ENCODE results near the gene ZNF90. TPM values are rescaled to one million over a fixed set of nuclear protein-coding genes. Genes with fewer than 3 reads are reported as not detected.
A peak's percentile ranks its signal among the peaks of the same experiment; 100 is the strongest.
"Not testable (repeated sequence)": the region's sequence is repeated elsewhere in the genome, so short reads cannot be mapped to it uniquely, and the experiment has no call there.

The ZNF90 gene
- polyA plus RNA-seq, 1 donor, result 36.1 TPM

DNA sequence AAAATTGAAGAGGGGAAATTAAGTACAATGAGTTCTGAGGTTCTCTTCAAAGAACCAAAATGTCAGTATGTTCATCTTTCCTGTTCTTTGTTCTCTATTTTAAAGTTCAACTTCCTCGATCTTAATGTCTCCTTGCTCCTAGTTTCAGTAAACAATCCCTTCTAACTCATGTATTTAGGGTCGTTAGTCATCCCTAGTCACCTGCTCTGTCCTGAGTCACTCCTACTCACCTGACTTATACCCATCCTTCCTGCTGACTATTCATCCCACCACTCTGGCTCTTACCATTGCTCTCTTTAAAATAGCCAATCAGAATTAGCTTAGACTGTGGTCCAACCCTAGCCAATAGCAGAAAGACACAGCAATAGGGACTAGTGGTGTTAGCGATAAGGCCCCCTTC is 24.3 kb downstream of the ZNF90 start:
- no peak for DNase-seq
- Histone ChIP-seq H3K4me3 (ENCODE audit: low read length) (no peak overlapping the region), H3K4me1 (ENCODE audit: control insufficient read depth, insufficient read depth, low read length) (no peaks in the 10 kb centered on the region), H3K27me3 (ENCODE audit: control insufficient read depth, insufficient read depth, low read length) (no peaks in the 10 kb centered on the region), H3K9me3 (ENCODE audit: control insufficient read depth, low read depth, low read length) (peaks cover 29% of the 10 kb centered on the region), H3K36me3 (ENCODE audit: control insufficient read depth, insufficient read depth, low read length) (peaks cover 29% of the 10 kb centered on the region), H3K27ac (ENCODE audit: low read length) (no peak overlapping the region)
- WGBS (ENCODE audit: insufficient coverage, low lambda C conversion rate), result 90% methylated on average over 2 of the region's 3 CpGs

DNA sequence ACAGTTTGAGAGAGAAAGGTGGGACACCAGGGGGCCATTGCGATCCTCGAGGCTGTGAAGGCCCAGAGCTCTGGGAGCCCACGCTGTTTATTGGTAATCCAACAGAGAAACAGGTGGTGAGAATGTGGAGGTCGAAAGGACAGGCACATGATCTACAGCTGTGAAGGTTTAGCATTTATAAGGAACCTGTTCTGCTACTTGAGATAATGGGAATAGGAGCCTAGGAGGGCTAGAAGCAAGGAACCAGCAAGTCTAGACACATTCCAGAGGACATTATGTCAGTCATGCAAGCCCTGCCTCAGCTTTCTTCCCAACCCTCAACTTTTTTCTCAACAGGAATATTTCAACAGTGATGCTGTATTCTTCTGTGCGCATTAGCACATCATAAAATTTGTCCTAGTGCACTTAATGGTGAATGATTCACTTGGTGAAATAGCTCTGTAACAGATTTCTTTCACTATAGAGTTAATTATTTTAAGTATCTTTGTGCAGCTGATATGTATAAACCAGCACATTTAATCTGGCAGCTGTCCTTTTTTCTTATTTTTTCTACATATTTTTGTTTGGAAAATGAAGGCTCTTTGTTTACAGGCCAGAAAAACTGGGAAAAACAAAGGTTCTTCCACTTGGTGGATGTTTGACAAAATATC is 25.4 kb downstream of the ZNF90 start:
- H3K4me1 ChIP-seq (ENCODE audit: control insufficient read depth, insufficient read depth, low read length), result no peaks in the 10 kb centered on the region
- no peak overlapping the region for H3K27ac ChIP-seq (ENCODE audit: low read length)
- no peaks in the 10 kb centered on the region for H3K27me3 ChIP-seq (ENCODE audit: control insufficient read depth, insufficient read depth, low read length)
- WGBS (ENCODE audit: insufficient coverage, low lambda C conversion rate), result no CpG with 5 or more reads among the region's 5 CpGs
- no peak for DNase-seq
- no peak overlapping the region for H3K4me3 ChIP-seq (ENCODE audit: low read length)
- H3K9me3 ChIP-seq (ENCODE audit: control insufficient read depth, low read depth, low read length), result peaks cover 30% of the 10 kb centered on the region
- peaks cover 35% of the 10 kb centered on the region for H3K36me3 ChIP-seq (ENCODE audit: control insufficient read depth, insufficient read depth, low read length)

DNA sequence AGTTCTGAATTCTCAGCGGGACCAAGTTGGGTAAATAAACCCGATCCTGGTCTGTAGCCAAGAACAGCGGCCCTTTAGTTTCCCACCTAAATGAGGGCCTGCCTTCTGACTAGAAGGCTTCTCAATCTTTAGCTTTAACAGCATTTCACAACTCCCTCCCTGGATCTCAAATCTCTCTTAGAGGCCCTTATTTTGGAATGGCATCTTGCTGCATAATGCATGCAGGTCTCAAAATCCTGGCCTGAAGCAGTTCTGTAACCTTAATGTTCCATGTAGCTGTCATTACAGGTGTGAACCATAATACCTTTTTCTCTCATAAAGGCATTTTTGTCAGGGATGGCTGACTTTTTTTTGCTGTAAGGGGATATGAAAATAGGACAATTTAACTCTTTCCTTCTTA is 29.5 kb downstream of the ZNF90 start:
- Histone ChIP-seq H3K9me3 (ENCODE audit: control insufficient read depth, low read depth, low read length) (peaks cover 24% of the 10 kb centered on the region), H3K27ac (ENCODE audit: low read length) (no peak overlapping the region)
- WGBS (ENCODE audit: insufficient coverage, low lambda C conversion rate), result no CpG with 5 or more reads among the region's 3 CpGs

DNA sequence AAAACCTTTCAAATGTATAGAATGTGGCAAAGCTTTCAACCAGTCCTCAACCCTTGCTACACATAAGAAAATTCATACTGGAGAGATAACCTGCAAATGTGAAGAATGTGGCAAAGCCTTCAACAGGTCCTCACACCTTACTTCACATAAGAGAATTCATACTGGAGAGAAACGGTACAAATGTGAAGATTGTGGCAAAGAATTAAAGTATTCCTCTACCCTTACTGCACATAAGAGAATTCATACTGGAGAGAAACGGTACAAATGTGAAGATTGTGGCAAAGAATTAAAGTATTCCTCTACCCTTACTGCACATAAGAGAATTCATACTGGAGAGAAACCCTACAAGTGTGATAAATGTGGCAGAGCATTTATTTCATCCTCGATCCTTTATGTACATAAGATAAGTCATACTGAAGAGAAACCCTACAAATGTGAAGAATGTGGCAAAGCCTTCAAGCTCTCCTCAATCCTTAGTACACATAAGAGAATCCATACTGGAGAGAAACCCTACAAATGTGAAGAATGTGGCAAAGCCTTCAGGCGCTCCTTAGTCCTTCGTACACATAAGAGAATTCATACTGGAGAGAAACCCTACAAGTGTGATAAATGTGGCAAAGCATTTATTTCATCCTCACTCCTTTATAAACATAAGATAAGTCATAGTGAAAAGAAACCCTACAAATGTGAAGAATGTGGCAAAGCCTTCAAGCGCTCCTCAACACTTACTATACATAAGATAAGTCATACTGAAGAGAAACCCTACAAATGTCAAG is 40.5 kb downstream of the ZNF90 start:
- not testable (repeated sequence) for H3K4me3 ChIP-seq (ENCODE audit: low read length); DNase-seq; H3K27me3 ChIP-seq (ENCODE audit: control insufficient read depth, insufficient read depth, low read length); H3K27ac ChIP-seq (ENCODE audit: low read length); H3K4me1 ChIP-seq (ENCODE audit: control insufficient read depth, insufficient read depth, low read length)
- whole genome bisulfite sequencing (ENCODE audit: insufficient coverage, low lambda C conversion rate), result 100% methylated on average over 4 of the region's 6 CpGs
- Histone ChIP-seq H3K36me3 (ENCODE audit: control insufficient read depth, insufficient read depth, low read length) (peaks cover 26% of the 10 kb centered on the region), H3K9me3 (ENCODE audit: control insufficient read depth, low read depth, low read length) (peaks cover 47% of the 10 kb centered on the region)

More for the DNA sequence above, 29.5 kb downstream of the ZNF90 start:
- Histone ChIP-seq H3K4me1 (ENCODE audit: control insufficient read depth, insufficient read depth, low read length) (no peaks in the 10 kb centered on the region), H3K36me3 (ENCODE audit: control insufficient read depth, insufficient read depth, low read length) (peaks cover 25% of the 10 kb centered on the region), H3K4me3 (ENCODE audit: low read length) (no peak overlapping the region), H3K27me3 (ENCODE audit: control insufficient read depth, insufficient read depth, low read length) (no peaks in the 10 kb centered on the region)
- no peak for DNase-seq

DNA sequence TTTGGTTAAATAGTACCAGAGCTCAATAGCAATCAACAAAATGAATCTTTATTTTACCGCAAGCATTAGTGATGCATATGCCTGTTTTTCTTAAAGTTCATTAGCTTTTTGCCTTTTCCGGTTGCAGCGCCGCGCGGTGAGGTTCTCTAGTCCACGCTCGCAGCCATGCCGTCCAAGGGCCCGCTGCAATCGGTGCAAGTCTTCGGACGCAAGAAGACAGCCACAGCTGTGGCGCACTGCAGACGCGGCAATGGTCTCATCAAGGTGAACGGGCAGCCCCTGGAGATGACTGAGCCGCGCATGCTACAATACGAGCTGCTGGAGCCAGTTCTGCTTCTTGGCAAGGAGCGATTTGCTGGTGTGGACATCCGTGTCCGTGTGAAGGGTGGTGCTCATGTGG is 47.1 kb downstream of the ZNF90 start:
- Histone ChIP-seq H3K27ac (ENCODE audit: low read length) (no peak overlapping the region), H3K36me3 (ENCODE audit: control insufficient read depth, insufficient read depth, low read length) (peaks cover 20% of the 10 kb centered on the region), H3K4me1 (ENCODE audit: control insufficient read depth, insufficient read depth, low read length) (no peaks in the 10 kb centered on the region), H3K9me3 (ENCODE audit: control insufficient read depth, low read depth, low read length) (peaks cover 40% of the 10 kb centered on the region), H3K27me3 (ENCODE audit: control insufficient read depth, insufficient read depth, low read length) (no peaks in the 10 kb centered on the region), H3K4me3 (ENCODE audit: low read length) (no peak overlapping the region)
- no peak for DNase-seq
- WGBS (ENCODE audit: insufficient coverage, low lambda C conversion rate), result 100% methylated on average over 1 of the region's 23 CpGs

DNA sequence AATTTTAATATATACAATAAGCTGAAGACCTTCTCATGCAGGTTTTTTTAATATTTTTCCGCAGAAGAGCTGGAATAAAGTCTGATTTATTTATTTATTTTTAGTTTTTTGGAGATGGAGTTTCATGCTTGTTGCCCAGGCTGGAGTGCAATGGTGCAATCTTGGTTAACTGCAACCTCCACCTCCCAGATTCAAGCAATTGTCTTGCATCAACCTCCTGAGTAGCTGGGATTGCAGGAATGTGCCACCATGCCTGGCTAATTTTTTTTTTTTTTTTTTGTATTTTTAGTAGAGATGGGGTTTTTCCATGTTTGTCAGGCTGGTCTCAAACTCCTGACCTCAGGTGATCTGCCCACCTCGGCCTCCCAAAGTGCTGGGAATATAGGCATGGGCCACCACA is 55.1 kb downstream of the ZNF90 start:
- not testable (repeated sequence) for H3K36me3 ChIP-seq (ENCODE audit: control insufficient read depth, insufficient read depth, low read length); H3K27ac ChIP-seq (ENCODE audit: low read length); H3K27me3 ChIP-seq (ENCODE audit: control insufficient read depth, insufficient read depth, low read length); H3K4me3 ChIP-seq (ENCODE audit: low read length); H3K4me1 ChIP-seq (ENCODE audit: control insufficient read depth, insufficient read depth, low read length); DNase-seq
- peaks cover 18% of the 10 kb centered on the region for H3K9me3 ChIP-seq (ENCODE audit: control insufficient read depth, low read depth, low read length)
- 80% methylated on average over 1 of the region's 2 CpGs for WGBS (ENCODE audit: insufficient coverage, low lambda C conversion rate)

DNA sequence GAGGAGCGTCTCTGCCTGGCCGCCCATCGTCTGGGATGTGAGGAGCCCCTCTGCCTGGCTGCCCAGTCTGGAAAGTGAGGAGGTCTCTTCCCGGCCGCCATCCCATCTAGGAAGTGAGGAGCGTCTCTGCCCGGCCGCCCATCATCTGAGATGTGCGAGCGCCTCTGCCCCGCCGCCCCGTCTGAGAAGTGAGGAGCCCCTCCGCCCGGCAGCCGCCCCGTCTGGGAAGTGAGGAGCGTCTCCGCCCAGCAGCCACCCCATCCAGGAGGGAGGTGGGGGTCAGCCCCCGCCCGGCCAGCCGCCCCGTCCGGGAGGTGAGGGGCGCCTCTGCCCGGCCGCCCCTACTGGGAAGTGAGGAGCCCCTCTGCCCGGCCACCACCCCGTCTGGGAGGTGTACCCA is 59.9 kb downstream of the ZNF90 start:
- not testable (repeated sequence) for H3K36me3 ChIP-seq (ENCODE audit: control insufficient read depth, insufficient read depth, low read length); H3K27ac ChIP-seq (ENCODE audit: low read length); H3K4me3 ChIP-seq (ENCODE audit: low read length); H3K4me1 ChIP-seq (ENCODE audit: control insufficient read depth, insufficient read depth, low read length); H3K27me3 ChIP-seq (ENCODE audit: control insufficient read depth, insufficient read depth, low read length); DNase-seq
- H3K9me3 ChIP-seq (ENCODE audit: control insufficient read depth, low read depth, low read length), result peaks cover 14% of the 10 kb centered on the region
- WGBS (ENCODE audit: insufficient coverage, low lambda C conversion rate), result no CpG with 5 or more reads among the region's 29 CpGs

DNA sequence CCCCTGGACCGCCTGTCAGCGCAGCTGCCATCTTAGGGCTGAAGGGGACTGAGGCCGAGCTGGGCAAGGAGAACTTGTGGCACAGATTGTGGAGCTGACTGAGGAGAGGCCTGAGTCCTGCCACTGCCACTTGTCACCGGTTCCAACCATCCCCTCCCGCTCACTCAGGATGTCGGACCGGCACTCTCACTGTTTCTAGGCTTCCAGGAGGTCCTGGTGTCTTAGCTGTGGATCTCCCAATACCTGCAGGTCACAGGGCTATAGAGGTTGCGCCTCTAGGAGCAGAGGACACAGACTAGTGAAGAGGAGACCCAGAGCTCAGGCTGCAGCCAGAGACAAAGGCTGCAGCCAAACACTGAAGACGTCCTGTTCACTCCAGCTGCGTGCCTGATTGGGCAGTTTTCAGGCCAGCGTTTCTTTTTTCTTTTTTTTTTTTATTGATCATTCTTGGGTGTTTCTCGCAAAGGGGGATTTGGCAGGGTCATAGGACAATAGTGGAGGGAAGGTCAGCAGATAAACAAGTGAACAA is 73.9 kb downstream of the ZNF90 start:
- Histone ChIP-seq H3K27me3 (ENCODE audit: control insufficient read depth, insufficient read depth, low read length) (no peaks in the 10 kb centered on the region), H3K27ac (ENCODE audit: low read length) (no peak overlapping the region), H3K9me3 (ENCODE audit: control insufficient read depth, low read depth, low read length) (no peaks in the 10 kb centered on the region), H3K36me3 (ENCODE audit: control insufficient read depth, insufficient read depth, low read length) (no peaks in the 10 kb centered on the region), H3K4me3 (ENCODE audit: low read length) (no peak overlapping the region), H3K4me1 (ENCODE audit: control insufficient read depth, insufficient read depth, low read length) (no peaks in the 10 kb centered on the region)
- no peak for DNase-seq
- WGBS (ENCODE audit: insufficient coverage, low lambda C conversion rate), result no CpG with 5 or more reads among the region's 12 CpGs

DNA sequence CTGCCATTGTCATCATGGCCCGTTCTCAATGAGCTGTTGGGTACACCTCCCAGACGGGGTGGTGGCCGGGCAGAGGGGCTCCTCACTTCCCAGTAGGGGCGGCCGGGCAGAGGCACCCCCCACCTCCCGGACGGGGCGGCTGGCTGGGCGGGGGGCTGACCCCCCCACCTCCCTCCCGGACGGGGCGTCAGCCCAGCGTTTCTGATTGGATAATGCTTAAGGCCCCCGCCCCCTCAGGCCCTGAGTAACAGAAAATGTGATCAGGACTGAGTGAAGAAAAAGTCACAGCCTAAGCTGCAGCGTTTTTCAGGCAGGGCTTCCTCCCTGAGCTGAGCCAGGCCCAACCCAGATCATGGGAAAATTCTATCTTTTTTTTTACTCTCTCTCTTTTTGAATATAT is 74.7 kb downstream of the ZNF90 start:
- DNase-seq; H3K9me3 ChIP-seq (ENCODE audit: control insufficient read depth, low read depth, low read length); H3K27me3 ChIP-seq (ENCODE audit: control insufficient read depth, insufficient read depth, low read length); H3K4me3 ChIP-seq (ENCODE audit: low read length); H3K27ac ChIP-seq (ENCODE audit: low read length); H3K4me1 ChIP-seq (ENCODE audit: control insufficient read depth, insufficient read depth, low read length); H3K36me3 ChIP-seq (ENCODE audit: control insufficient read depth, insufficient read depth, low read length): not testable (repeated sequence)
- WGBS (ENCODE audit: insufficient coverage, low lambda C conversion rate), result no CpG with 5 or more reads among the region's 15 CpGs

DNA sequence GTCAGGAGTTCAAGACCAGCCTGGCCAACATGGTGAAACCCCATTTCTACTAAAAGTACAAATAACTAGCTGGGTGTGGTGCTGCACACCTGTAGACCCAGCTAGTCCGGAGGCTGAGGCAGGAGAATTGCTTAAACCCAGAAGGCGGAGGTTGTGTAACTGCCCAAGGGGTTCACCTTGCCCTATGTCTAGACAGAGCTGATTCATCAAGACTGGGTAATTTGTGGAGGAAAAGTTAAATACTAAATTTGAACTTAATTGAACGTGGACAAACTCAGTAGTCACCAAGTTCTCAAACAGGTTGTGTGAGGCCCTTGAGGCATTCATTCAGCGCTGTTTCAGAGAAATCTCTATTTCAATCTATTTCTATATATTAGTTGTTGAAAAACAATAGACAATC is 75.5 kb downstream of the ZNF90 start:
- no peak overlapping the region for H3K4me3 ChIP-seq (ENCODE audit: low read length)
- WGBS (ENCODE audit: insufficient coverage, low lambda C conversion rate), result 100% methylated on average over 2 of the region's 4 CpGs
- H3K27me3 ChIP-seq (ENCODE audit: control insufficient read depth, insufficient read depth, low read length), result no peaks in the 10 kb centered on the region
- H3K27ac ChIP-seq (ENCODE audit: low read length), result no peak overlapping the region
- peak in 1 of 2 donors; percentile 19 for DNase-seq
- no peaks in the 10 kb centered on the region for H3K9me3 ChIP-seq (ENCODE audit: control insufficient read depth, low read depth, low read length)
- no peaks in the 10 kb centered on the region for H3K4me1 ChIP-seq (ENCODE audit: control insufficient read depth, insufficient read depth, low read length)
- H3K36me3 ChIP-seq (ENCODE audit: control insufficient read depth, insufficient read depth, low read length), result no peaks in the 10 kb centered on the region
